ENCODE data around the gene SLC9A7.
"Not testable (repeated sequence)": the region's sequence is repeated elsewhere in the genome, so short reads cannot be mapped to it uniquely, and the experiment has no call there.

Gene SLC9A7

GRCh38 chrX:46758956-46759644 lies at the start of gene SLC9A7:
SLC9A7 (minus strand) TSS chrX:46759118; CDS start chrX:46759029, 89 bp downstream.
- in situ Hi-C loops (cut with HindIII; ENCODE audit: low sequenced_read_pairs): no loop called here

GRCh38 chrX:46805270-46805669 lies 46.4 kb upstream of the SLC9A7 start:
- in situ Hi-C loops (cut with HindIII; ENCODE audit: low sequenced_read_pairs): no loop called here

DNA sequence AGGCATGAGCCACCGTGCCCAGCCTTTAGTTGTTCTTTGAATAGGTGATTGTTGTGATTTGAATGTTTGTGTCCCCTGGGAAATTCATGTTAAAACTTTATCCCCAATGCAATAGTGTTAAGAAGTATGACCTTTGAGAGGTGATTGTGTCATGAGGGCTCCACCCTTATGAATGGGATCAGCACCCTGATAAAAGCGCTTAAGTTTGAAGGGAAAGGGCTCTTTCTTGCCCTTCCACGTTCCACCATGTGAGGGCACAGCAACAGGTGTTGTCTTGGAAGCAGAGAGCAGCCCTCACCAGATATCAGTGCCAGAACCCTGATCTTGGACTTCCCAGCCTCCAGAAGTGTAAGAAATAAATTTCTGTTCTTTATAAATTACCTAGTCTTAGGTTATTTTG lies 44.2 kb upstream of the SLC9A7 start:
- in situ Hi-C loops (cut with HindIII; ENCODE audit: low sequenced_read_pairs): no loop called here

DNA sequence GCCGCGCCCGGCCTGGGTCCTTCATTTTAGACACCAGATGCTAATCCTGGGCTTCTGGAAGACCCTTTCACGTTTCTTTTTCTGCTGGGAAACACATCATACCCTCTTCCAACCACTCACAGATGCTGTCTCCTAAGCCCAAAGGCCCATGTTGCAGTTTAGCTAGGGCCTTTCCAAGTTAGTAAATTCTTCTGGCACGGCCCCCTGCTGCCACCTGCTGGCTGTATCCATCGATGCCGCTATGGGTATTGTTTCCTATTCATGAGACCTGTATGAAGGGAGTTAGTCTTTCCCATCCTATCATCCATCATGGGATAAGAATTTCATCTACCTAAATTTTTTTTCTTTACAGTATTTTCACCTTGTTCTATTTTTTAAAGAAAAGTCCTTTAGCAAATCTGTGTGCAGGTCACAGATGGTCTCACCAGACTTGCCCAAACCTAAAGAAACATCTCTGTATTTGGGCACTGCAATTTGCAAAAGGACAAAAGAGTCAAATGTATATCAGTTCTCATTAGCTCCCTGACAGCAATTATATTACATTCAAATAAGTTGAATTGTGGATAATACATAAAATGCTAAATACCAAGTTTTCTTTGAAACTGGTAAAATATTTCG lies 37.8 kb upstream of the SLC9A7 start:
- in situ Hi-C loops (cut with HindIII; ENCODE audit: low sequenced_read_pairs): no loop called here

GRCh38 chrX:46793386-46794143 lies 34.6 kb upstream of the SLC9A7 start:
- in situ Hi-C loops (cut with HindIII; ENCODE audit: low sequenced_read_pairs): no loop called here

DNA sequence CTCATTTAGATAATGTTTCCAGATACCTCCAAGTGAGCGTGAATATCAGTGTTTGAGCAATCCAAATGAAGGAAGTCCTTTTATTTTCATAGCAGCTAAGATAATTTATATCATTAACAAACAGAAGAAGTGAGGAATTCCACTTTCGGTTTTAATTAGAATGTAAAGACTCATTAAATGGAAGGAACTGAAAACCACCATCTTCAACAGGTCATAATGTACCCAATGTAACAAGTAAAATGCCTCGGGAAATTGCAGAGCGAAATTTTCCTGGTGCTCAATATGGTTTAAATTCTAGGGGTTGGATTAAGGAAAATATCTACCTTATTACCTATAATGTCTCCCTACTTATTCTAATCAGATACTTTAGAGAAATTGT lies 33.9 kb upstream of the SLC9A7 start:
- in situ Hi-C loops (cut with HindIII; ENCODE audit: low sequenced_read_pairs): no loop called here

DNA sequence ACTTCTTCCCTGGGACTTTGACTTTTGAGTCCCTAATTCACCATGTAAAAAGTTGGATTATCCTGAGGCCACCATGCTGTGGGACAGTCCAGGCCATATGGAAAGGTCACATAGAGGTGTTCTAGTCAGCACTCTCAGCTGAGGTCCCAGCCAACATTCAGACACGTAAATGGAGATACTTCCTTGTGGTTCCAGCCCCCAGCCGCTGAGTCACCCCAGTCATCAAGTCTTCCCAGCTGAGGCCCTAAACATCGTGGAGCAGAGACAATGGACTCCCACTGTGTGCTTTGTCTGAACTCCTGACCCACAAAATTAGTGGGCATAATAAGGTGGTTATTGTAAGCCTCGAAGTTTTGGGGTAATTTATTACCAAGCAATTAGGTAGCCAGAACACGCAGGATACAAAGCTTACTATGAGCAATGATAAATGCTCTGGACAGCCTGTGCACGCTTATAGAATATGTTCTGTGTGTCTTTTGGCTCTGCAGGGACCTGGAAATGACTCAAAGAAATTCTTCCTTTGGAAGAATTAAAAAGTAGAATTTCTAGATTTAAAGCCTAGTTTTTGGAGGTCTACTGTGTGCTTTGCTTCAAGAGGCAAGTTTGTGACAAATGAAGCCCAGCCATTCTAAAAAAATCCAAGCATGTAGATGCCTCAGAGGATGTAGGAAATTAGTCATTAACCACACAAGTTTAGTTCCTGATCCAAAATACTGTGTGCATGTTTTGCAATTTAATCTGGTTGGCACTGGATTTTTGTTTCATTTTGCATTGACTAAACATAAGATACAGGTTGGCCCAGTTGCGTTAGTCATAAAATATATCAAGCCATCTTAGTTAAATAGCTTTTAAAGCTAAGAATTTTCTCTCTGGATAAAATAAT lies 33.2 kb upstream of the SLC9A7 start:
- in situ Hi-C loops (cut with HindIII; ENCODE audit: low sequenced_read_pairs): no loop called here

- in situ Hi-C loops (cut with HindIII; ENCODE audit: low sequenced_read_pairs): no loop called here
Measured at GRCh38 chrX:46788902-46789301, 30.0 kb upstream of the SLC9A7 start.

- in situ Hi-C loops (cut with HindIII; ENCODE audit: low sequenced_read_pairs): not testable (repeated sequence)
Measured at GRCh38 chrX:46784437-46784836, 25.5 kb upstream of the SLC9A7 start.

DNA sequence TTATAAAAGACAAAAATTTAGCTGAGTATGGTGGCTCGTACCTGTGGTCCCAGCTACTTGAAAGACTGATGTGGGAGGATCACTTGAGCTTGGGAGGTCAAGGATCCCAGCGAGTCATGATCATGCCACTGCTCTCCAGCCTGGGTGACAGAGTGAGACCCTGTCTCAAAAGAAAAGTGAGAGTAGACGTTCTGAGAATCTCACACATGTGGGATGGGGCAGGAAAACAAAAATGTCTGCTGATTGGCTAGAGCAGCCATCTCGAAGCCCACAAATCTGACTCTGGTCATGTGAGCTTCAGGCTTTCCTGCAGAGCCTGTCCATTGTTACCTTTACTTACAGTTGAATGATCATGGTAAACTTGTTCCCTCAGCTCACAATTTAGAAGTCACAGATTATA lies 23.1 kb upstream of the SLC9A7 start:
- in situ Hi-C loops (cut with HindIII; ENCODE audit: low sequenced_read_pairs): no loop called here

GRCh38 chrX:46777971-46778810 lies 19.3 kb upstream of the SLC9A7 start:
- in situ Hi-C loops (cut with HindIII; ENCODE audit: low sequenced_read_pairs): no loop called here

DNA sequence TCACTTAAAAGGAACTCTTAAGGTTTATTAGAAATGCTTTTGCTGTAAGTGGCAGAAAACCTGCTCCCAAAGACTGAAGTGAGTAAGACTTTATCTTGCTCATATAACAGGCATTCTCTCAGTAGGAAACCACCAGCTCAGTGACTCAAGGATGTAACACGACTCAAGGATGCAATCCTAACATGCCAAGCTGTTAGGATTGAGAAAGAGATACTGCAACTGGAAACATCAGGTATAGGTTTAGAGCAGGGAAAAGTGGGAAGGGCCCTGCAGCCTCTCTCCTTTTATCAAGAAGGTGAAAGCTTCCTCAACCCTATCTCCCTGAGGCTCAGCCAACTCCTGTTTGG lies 11.9 kb upstream of the SLC9A7 start:
- in situ Hi-C loops (cut with HindIII; ENCODE audit: low sequenced_read_pairs): no loop called here

DNA sequence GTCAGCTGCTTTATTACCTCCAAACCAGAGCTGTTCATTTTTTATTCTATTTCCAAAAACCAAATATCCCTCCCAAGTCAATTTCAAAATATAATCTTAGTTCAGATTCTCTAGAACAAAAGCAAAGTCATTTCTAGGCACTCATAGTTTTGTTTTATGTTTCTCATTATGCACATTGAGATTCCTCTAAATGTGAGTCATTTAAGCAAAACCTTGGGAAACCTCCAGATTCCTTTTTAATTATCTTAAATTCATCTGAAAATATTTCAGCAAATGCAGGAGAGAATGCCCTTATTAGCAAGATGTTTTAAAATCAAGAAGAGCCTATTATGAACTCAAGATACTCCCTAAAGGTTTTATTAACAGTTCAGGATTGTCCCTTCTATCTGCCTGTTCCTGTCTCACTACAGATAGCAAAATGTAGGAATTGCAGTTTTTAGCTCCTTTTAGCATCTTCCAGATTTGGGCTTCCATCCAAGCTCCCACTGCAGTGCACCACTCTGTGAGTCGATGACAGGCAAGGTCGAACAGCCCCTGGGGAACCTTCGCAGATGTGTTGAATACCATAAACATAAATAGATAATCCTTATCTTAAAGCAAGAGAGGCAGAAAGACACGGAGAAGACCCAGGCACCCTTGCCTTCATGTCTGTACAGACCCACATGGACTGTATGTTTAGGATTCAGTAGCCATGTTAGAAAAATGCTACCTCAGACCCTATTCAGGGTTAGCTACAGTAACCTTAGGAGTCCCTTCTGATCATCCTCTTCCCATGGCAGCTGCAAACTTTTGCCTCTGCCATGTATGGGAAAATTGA lies 11.3 kb upstream of the SLC9A7 start:
- in situ Hi-C loops (cut with HindIII; ENCODE audit: low sequenced_read_pairs): no loop called here

- in situ Hi-C loops (cut with HindIII; ENCODE audit: low sequenced_read_pairs): no loop called here
Measured at GRCh38 chrX:46762963-46763362, 4.0 kb upstream of the SLC9A7 start.

- in situ Hi-C loops (cut with HindIII; ENCODE audit: low sequenced_read_pairs): no loop called here
Measured at GRCh38 chrX:46759645-46759974, 692 bp upstream of the SLC9A7 start.

GRCh38 chrX:46758163-46758955 lies 559 bp downstream of the SLC9A7 start:
- in situ Hi-C loops (cut with HindIII; ENCODE audit: low sequenced_read_pairs): no loop called here

GRCh38 chrX:46757593-46757992 lies 1.3 kb downstream of the SLC9A7 start:
- in situ Hi-C loops (cut with HindIII; ENCODE audit: low sequenced_read_pairs): no loop called here

DNA sequence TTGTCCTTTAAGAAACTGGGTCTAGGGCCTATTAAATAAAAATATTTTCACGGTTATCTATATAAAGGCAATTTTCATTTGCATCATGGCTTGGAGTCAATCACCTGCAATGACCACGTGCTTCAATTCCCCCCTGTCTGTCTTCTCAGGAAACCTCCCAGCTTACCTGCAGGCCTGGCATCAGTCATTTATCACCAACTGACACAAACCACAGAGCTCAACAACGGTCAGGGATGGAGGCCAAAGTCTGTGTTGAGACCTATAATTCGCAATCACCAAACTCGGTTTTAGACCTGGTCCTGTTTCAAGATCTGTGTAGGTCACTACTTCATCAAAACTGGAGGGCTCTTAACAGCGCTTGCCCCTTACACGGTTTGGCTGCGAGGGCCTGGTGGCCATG lies 1.9 kb downstream of the SLC9A7 start:
- in situ Hi-C loops (cut with HindIII; ENCODE audit: low sequenced_read_pairs): no loop called here

GRCh38 chrX:46755671-46756070 lies 3.2 kb downstream of the SLC9A7 start:
- in situ Hi-C loops (cut with HindIII; ENCODE audit: low sequenced_read_pairs): no loop called here

Measured in endothelial cell of hepatic sinusoid (primary cell).